ENCODE measurements around the gene SH2D5.

- no peak for TF ChIP-seq CTCF (IDR thresholded peaks at IDR 0.05; ENCODE audit: insufficient read depth, low read depth, low read length)
- TF ChIP-seq EZH2 (IDR thresholded peaks at IDR 0.05; ENCODE audit: insufficient read depth, low read length) = no peak
These were observed 34.9 kb downstream of the SH2D5 start for GRCh38 chr1:20697563-20697962.
